Breast epithelium (tissue), 4 donors: ENCODE data around the gene OXT. TPM values are rescaled to one million over a fixed set of nuclear protein-coding genes. Genes with fewer than 3 reads are reported as not detected.

Experiments
- DNase-seq, 2 donors: peaks; one replicate each; pipeline ENCODE4 v3.0.0-alpha.2; 2019; ENCODE audit warnings: low spot score in 2 of 2
- H3K27ac ChIP-seq, 2 donors: fragments of 200-600 bp; sonication (generic) in 1 of 2; one replicate each; pipeline ENCODE4 v1.5.1; 2016 to 2019; ENCODE audit warnings: mild to moderate bottlenecking in 1 of 2
- H3K27me3 ChIP-seq, 2 donors: fragments of 200-600 bp; sonication (generic) in 1 of 2; one replicate each; pipeline versions ENCODE4 v1.5.1 to v1.6.0; 2017 to 2019; ENCODE audit warnings: control low read depth in 1 of 2, mild to moderate bottlenecking in 1 of 2
- H3K36me3 ChIP-seq: fragments of 200-600 bp; one replicate; pipeline ENCODE4 v1.5.1; 2019
- H3K4me1 ChIP-seq, 2 donors: fragments of 200-600 bp; sonication (generic); one replicate each; pipeline ENCODE4 v1.5.1; 2016 to 2019; ENCODE audit warnings: control low read depth in 1 of 2
- H3K4me3 ChIP-seq, 3 donors: fragments of 200-600 bp; sonication (generic); 1 replicate in 2 of 3; 2 replicates in 1 of 3; pipeline ENCODE4 v1.5.1; 2016 to 2019; ENCODE audit warnings: mild to moderate bottlenecking in 3 of 3, moderate library complexity in 2 of 3
- H3K9me3 ChIP-seq, 2 donors: fragments of 200-600 bp; sonication (generic) in 1 of 2; one replicate each; pipeline ENCODE4 v1.5.1; 2016 to 2019; ENCODE audit warnings: control low read depth in 1 of 2
- CTCF ChIP-seq, 3 donors: fragments of 450-650 bp; IDR thresholded peaks; one replicate each; pipeline ENCODE4 v1.5.1; 2016 to 2017; ENCODE audit warnings: antibody characterized with exemption in 3 of 3, mild to moderate bottlenecking in 3 of 3, moderate library complexity in 3 of 3
- POLR2A ChIP-seq: fragments of 450-650 bp; IDR thresholded peaks from one replicate; pipeline ENCODE4 v1.6.1; 2016; ENCODE audit warnings: antibody characterized with exemption, mild to moderate bottlenecking, moderate library complexity
- POLR2AphosphoS5 ChIP-seq, 3 donors: sonication (generic); formaldehyde crosslinking; IDR thresholded peaks; one replicate each; pipeline ENCODE4 v1.6.1; 2017; ENCODE audit warnings: antibody characterized with exemption in 3 of 3
- intact Hi-C: fragments of 100-400 bp; cut with DNase I; formaldehyde crosslinking; loops from one replicate; pipeline ENCODE4 v1.15.1; 2023; ENCODE audit warnings: low total_unique reads
- total RNA-seq, 3 donors: library from RNA; depleted of rRNA; stranded (reverse); fragments of >200 nt; gene quantifications; one replicate each; pipeline ENCODE4 v1.1.0, GENCODE V29; 2016

The OXT gene
- total RNA-seq, 3 donors from 2014 or later: 4.5 TPM; not detected in 2

GRCh38 chr20:3082955-3083952, 11.8 kb downstream of the OXT start:
- Histone ChIP-seq H3K27ac (no peak overlapping the region), H3K9me3 (no peaks in the 10 kb centered on the region), H3K27me3 (peaks cover 3 to 18% of the 10 kb centered on the region in 2 donors), H3K36me3 (no peaks in the 10 kb centered on the region), H3K4me3 (peak overlapping the region in 2 of 3 donors; percentile 46 to 71), H3K4me1 (no peaks in the 10 kb centered on the region)
- intact Hi-C loops: no loop called here
- TF ChIP-seq CTCF (IDR thresholded peaks at IDR 0.05) (no peak), POLR2A (no peak), POLR2AphosphoS5 (IDR thresholded peaks at IDR 0.05) (no peak)
- DNase-seq: no peak

- intact Hi-C loops: no loop called here
- no peaks in the 10 kb centered on the region for H3K9me3 ChIP-seq
- DNase-seq: no peak
- TF ChIP-seq CTCF (IDR thresholded peaks at IDR 0.05) (no peak), POLR2A (no peak), POLR2AphosphoS5 (IDR thresholded peaks at IDR 0.05) (no peak)
- peaks cover 3 to 18% of the 10 kb centered on the region in 2 donors for H3K27me3 ChIP-seq
- H3K27ac ChIP-seq: no peak within 1 kb of the TSS
- no peaks in the 10 kb centered on the region for H3K36me3 ChIP-seq
- no peak within 1 kb of the TSS for H3K4me3 ChIP-seq
- no peaks in the 10 kb centered on the region for H3K4me1 ChIP-seq
Measured at GRCh38 chr20:3084283-3084985, 13.0 kb downstream of the OXT start, which contains the start of gene AVP. Gene AVP (minus strand): TSS chr20:3084724. CDS start chr20:3084674, 50 bp downstream.

- H3K9me3 ChIP-seq: no peaks in the 10 kb centered on the region
- H3K27me3 ChIP-seq: peaks cover 3 to 18% of the 10 kb centered on the region in 2 donors
- intact Hi-C loops: no loop called here
- no peak for DNase-seq
- no peaks in the 10 kb centered on the region for H3K4me1 ChIP-seq
- H3K36me3 ChIP-seq: no peaks in the 10 kb centered on the region
- H3K4me3 ChIP-seq: no peak overlapping the region
- TF ChIP-seq POLR2A: no peak
- no peak for TF ChIP-seq CTCF (IDR thresholded peaks at IDR 0.05)
- no peak for TF ChIP-seq POLR2AphosphoS5 (IDR thresholded peaks at IDR 0.05)
- no peak overlapping the region for H3K27ac ChIP-seq
Measured at GRCh38 chr20:3084986-3085360, 13.6 kb downstream of the OXT start.

- intact Hi-C loops: no loop called here
- no peak for DNase-seq
- Histone ChIP-seq H3K9me3 (no peaks in the 10 kb centered on the region), H3K4me1 (no peaks in the 10 kb centered on the region), H3K4me3 (no peak overlapping the region), H3K27ac (no peak overlapping the region), H3K27me3 (peaks cover 3 to 18% of the 10 kb centered on the region in 2 donors), H3K36me3 (no peaks in the 10 kb centered on the region)
- TF ChIP-seq POLR2AphosphoS5 (IDR thresholded peaks at IDR 0.05): no peak
- TF ChIP-seq CTCF (IDR thresholded peaks at IDR 0.05): no peak
- no peak for TF ChIP-seq POLR2A
Measured at GRCh38 chr20:3085571-3086072, 14.2 kb downstream of the OXT start.
